ENCODE measurements around the gene RASSF1. TPM values are rescaled to one million over a fixed set of nuclear protein-coding genes. Genes with fewer than 3 reads are reported as not detected.

RASSF1 gene
- total and polyA plus RNA-seq, 2 of the 13 experiments (the other 11 are each of a cell fraction or from before 2014, with no cell fraction given) = 10.2 to 27.5 TPM

- no peak; the same call in 1 of the 2 replicates for TF ChIP-seq ZNF607 (CRISPR knock-in tag; IDR thresholded peaks at IDR 0.05; ENCODE audit: borderline replicate concordance)
- TF ChIP-seq BCL3 (CRISPR knock-in tag; IDR thresholded peaks at IDR 0.05) = no peak
- no peak for TF ChIP-seq RORA (CRISPR knock-in tag; IDR thresholded peaks at IDR 0.05)
- peak; percentile 68; the same call in 1 of the 2 replicates for TF ChIP-seq ZSCAN12 (CRISPR knock-in tag; IDR thresholded peaks at IDR 0.05)
- TF ChIP-seq ELF4 (CRISPR knock-in tag; IDR thresholded peaks at IDR 0.05; ENCODE audit: borderline replicate concordance) = peak; percentile 77; the same call in 1 of the 2 replicates
- no peak; the same call in 1 of the 2 replicates for TF ChIP-seq ZNF609 (CRISPR knock-in tag; IDR thresholded peaks at IDR 0.05; ENCODE audit: borderline replicate concordance)
- no peak for TF ChIP-seq GTF3A (CRISPR knock-in tag; conservative IDR thresholded peaks at IDR 0.05)
- no peak for TF ChIP-seq TCF7 (IDR thresholded peaks at IDR 0.05; ENCODE audit: low read depth)
- 0 out of 4 replicates have a peak, but pooled peaks have one; percentile 5 to 14 for TF ChIP-seq EP300 (IDR thresholded peaks at IDR 0.05; ENCODE audit: low read depth in 2 of 2, low read length in 2 of 2)
- TF ChIP-seq EP300 (CRISPR knock-in tag; IDR thresholded peaks at IDR 0.05; ENCODE audit: borderline replicate concordance) = no peak
- TF ChIP-seq ZNF556 (CRISPR knock-in tag; IDR thresholded peaks at IDR 0.05; ENCODE audit: borderline replicate concordance) = peak; percentile 71; the same call in 1 of the 2 replicates
- peak; percentile 44; the same call in 1 of the 2 replicates for TF ChIP-seq ZFP37 (CRISPR knock-in tag; IDR thresholded peaks at IDR 0.05; ENCODE audit: borderline replicate concordance)
- TF ChIP-seq BCL6 (CRISPR knock-in tag; IDR thresholded peaks at IDR 0.05) = 0 out of 2 replicates have a peak, but pooled peaks have one; percentile 13
- TF ChIP-seq NR1H2 (CRISPR knock-in tag; IDR thresholded peaks at IDR 0.05; ENCODE audit: borderline replicate concordance, low read depth) = no peak
- TF ChIP-seq ZNF513 (CRISPR knock-in tag; conservative IDR thresholded peaks at IDR 0.05) = no peak
- no peak for TF ChIP-seq HOXA7 (CRISPR knock-in tag; IDR thresholded peaks at IDR 0.05)
- TF ChIP-seq ZNF558 (CRISPR knock-in tag; IDR thresholded peaks at IDR 0.05; ENCODE audit: borderline replicate concordance) = no peak
- TF ChIP-seq TOE1 (CRISPR knock-in tag; IDR thresholded peaks at IDR 0.05) = peak; percentile 53; the same call in 1 of the 2 replicates
- peak; percentile 50; the same call in 1 of the 2 replicates for TF ChIP-seq POGK (CRISPR knock-in tag; conservative IDR thresholded peaks at IDR 0.05)
Observed at GRCh38 chr3:50303013-50303815, 37.4 kb downstream of the RASSF1 start, which contains the start of gene HYAL1 (continued).
